Nephron progenitor cell (in vitro differentiated cells): ENCODE data around the gene FKBP15.

Experiments
- DNase-seq: peaks from one replicate; pipeline ENCODE4 v3.0.0; 2021
- H3K27ac Mint-ChIP-seq: 2 replicates; pipeline ENCODE4 v1.8.0; 2021; ENCODE audit warnings: mild to moderate bottlenecking, moderate library complexity, mixed read lengths
- H3K27me3 Mint-ChIP-seq: 2 replicates; pipeline ENCODE4 v1.8.0; 2021; ENCODE audit warnings: mild to moderate bottlenecking, low read depth, mixed read lengths; ENCODE audit not compliant: poor library complexity
- H3K36me3 Mint-ChIP-seq: 2 replicates; pipeline ENCODE4 v1.8.0; 2021; ENCODE audit warnings: low read depth, mixed read lengths
- H3K4me1 Mint-ChIP-seq: 2 replicates; pipeline ENCODE4 v1.8.0; 2021; ENCODE audit warnings: mixed read lengths
- H3K4me3 Mint-ChIP-seq: 2 replicates; pipeline ENCODE4 v1.8.0; 2021; ENCODE audit warnings: mild to moderate bottlenecking, moderate library complexity, mixed read lengths
- H3K9me3 Mint-ChIP-seq: 2 replicates; pipeline ENCODE4 v1.8.0; 2021; ENCODE audit warnings: mild to moderate bottlenecking, moderate library complexity, mixed read lengths
- TF ChIP-seq, protein P1 (sequence below): fragments of 200-600 bp; sonication (generic); IDR thresholded peaks from 2 replicates; pipeline ENCODE4 v1.5.0; 2021; ENCODE audit warnings: antibody characterized with exemption

Gene FKBP15

DNA sequence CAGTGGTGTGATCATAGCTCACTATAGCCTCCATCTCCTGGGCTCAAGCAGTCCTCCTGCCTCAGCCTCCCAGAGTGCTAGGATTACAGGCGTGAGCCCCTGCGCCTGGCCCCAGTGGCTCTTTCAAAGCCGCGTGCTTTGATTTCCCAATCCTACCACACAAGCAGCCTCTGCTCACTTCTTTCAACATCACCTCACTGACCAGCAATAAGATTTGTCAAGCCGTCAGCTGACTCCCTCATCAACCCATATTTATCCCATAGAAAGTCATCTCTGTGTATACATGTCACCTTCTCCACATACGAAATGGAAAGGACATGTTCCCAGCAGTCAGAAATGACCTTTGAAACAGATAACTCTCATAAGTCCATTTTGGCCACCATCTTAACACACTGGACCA, 44.3 kb downstream of the FKBP15 start:
- Mint-ChIP-seq H3K4me3 (no peak overlapping the region), H3K27ac (no peak overlapping the region), H3K4me1 (no peaks in the 10 kb centered on the region), H3K27me3 (no peaks in the 10 kb centered on the region), H3K36me3 (peaks cover 69% of the 10 kb centered on the region), H3K9me3 (no peaks in the 10 kb centered on the region)
- DNase-seq: no peak
- TF ChIP-seq, protein P1, sequence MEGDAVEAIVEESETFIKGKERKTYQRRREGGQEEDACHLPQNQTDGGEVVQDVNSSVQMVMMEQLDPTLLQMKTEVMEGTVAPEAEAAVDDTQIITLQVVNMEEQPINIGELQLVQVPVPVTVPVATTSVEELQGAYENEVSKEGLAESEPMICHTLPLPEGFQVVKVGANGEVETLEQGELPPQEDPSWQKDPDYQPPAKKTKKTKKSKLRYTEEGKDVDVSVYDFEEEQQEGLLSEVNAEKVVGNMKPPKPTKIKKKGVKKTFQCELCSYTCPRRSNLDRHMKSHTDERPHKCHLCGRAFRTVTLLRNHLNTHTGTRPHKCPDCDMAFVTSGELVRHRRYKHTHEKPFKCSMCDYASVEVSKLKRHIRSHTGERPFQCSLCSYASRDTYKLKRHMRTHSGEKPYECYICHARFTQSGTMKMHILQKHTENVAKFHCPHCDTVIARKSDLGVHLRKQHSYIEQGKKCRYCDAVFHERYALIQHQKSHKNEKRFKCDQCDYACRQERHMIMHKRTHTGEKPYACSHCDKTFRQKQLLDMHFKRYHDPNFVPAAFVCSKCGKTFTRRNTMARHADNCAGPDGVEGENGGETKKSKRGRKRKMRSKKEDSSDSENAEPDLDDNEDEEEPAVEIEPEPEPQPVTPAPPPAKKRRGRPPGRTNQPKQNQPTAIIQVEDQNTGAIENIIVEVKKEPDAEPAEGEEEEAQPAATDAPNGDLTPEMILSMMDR: no peak

DNA sequence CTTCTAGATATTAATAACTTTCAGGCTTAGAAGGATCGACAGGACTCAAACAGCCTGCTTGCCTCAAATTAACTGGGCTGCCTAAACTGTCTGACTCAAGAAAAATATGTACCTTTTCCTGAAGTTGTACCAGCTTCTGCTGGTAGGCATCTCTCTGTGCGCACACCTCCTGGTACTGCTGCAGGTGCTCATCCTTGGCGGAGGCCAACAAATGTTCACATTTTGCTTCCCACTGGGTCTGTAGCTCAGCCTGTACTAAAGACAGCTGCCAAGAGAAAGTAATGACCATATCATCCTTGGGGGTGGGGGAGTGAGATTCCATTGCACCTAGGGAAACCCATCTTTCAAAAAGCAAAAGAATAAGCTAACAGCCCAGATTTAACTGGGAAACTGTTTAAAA, 47.7 kb downstream of the FKBP15 start:
- H3K36me3 Mint-ChIP-seq: peaks cover 81% of the 10 kb centered on the region
- peaks cover 4% of the 10 kb centered on the region for H3K27me3 Mint-ChIP-seq
- TF ChIP-seq, protein P1: no peak
- no peaks in the 10 kb centered on the region for H3K9me3 Mint-ChIP-seq
- no peak overlapping the region for H3K27ac Mint-ChIP-seq
- no peak for DNase-seq
- no peak overlapping the region for H3K4me3 Mint-ChIP-seq
- no peaks in the 10 kb centered on the region for H3K4me1 Mint-ChIP-seq

DNA sequence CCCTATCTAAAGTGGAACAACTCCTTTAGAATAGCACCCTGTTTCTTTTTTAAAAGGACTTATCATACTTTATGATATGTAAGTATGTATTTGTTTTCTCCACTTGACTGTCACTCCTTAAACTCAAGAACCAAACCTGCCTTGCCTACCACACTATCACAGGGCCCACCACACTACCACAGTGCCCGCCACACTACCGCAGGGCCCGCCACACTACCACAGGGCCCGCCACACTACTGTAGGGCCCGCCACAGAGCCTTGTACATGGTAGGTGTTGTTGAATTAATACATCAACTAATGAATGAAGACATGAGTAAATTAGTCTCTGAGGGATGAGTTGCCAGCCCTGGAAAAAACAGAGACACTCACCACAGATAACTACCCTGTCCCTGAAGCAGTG, 52.3 kb downstream of the FKBP15 start:
- H3K9me3 Mint-ChIP-seq: no peaks in the 10 kb centered on the region
- no peak overlapping the region for H3K27ac Mint-ChIP-seq
- no peaks in the 10 kb centered on the region for H3K4me1 Mint-ChIP-seq
- H3K36me3 Mint-ChIP-seq: peaks cover 69% of the 10 kb centered on the region
- no peak for DNase-seq
- H3K4me3 Mint-ChIP-seq: no peak overlapping the region
- H3K27me3 Mint-ChIP-seq: peaks cover 4% of the 10 kb centered on the region
- TF ChIP-seq, protein P1: no peak

DNA sequence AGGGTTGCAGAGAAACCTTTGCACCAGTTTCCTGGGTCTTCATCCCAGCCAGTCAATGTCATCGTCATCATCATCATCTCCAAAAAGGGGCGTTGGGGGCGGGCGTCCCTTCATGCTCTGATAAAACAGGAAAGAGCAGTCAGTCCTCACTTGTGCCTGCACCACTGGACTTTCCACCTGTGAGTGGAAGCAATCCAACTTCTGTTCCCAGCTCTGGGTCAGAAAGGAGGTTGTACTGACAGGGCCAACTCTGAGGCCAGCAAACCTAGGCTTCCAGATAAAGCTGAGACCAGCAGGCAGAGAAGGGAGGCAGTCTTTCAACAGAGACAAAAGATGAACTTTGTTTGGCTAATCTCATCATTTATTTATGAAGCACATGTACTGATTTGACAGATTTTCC, 55.0 kb downstream of the FKBP15 start:
- Mint-ChIP-seq H3K27ac (no peak overlapping the region), H3K9me3 (no peaks in the 10 kb centered on the region), H3K4me3 (no peak overlapping the region), H3K27me3 (peaks cover 4% of the 10 kb centered on the region), H3K36me3 (peaks cover 57% of the 10 kb centered on the region), H3K4me1 (no peaks in the 10 kb centered on the region)
- DNase-seq: no peak
- TF ChIP-seq, protein P1: no peak

DNA sequence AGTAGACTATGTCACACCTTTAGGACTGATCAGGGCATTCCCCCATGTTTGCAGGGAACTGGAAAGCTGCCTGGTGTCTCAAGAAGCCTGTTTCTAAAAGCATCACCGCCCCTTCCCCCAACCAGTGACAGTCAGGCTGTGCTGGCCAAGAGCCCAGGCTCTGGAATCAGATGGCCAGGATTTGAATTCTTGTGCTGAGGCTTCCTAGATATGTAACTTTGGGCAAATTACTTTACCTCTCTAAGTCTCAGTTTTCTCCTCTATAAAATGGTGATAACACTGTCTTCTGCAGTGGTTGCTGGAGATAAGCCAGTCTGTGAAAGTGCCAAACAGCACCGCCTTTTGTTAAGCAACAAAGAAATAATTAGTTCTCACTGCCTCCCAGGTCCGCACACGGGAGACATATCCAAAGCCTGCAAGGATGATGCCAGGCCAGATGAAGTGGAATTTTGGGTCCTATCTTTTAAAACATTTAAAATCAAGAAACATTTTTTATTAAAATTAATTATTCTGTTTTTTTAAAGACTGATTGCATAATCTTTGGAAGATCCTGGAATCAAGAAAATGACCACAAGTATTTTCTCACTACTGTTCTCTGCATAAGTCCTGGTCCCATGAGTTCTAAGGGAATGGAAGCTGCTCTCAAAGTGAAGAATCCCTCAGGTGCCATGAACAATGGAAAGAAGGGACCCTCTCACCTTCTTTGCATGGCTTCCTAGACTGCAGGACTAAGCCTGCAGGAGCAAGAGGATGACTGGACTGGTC, 56.4 kb downstream of the FKBP15 start:
- Mint-ChIP-seq H3K36me3 (peaks cover 51% of the 10 kb centered on the region), H3K27me3 (peaks cover 4% of the 10 kb centered on the region), H3K27ac (no peak overlapping the region), H3K4me3 (no peak overlapping the region), H3K9me3 (no peaks in the 10 kb centered on the region), H3K4me1 (no peaks in the 10 kb centered on the region)
- DNase-seq: no peak
- TF ChIP-seq, protein P1: no peak

DNA sequence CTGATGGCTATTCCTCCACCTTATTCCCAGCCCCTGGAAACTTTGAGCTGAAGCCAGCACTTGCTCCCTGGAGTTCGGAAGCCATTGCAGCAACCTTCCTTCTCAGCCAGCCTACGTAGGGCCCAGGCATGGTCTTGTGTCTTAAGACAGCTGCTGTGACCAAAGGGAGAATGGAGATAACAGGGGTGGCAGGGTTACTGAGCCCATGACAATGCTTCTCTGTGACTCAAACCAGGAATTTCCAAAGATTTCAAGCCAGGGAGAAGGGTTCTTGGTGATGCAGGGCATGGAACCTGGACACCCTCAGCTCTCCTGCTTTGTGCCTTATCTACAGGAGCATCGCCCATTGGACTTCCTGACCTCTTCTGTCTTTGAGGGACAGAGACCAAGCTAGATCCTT, 58.1 kb downstream of the FKBP15 start:
- Mint-ChIP-seq H3K36me3 (peaks cover 46% of the 10 kb centered on the region), H3K4me3 (no peak overlapping the region), H3K27me3 (no peaks in the 10 kb centered on the region), H3K4me1 (no peaks in the 10 kb centered on the region), H3K9me3 (no peaks in the 10 kb centered on the region), H3K27ac (no peak overlapping the region)
- TF ChIP-seq, protein P1: no peak
- no peak for DNase-seq
